ENCODE results near the gene SUSD1.

- TF ChIP-seq CTCF (IDR thresholded peaks at IDR 0.05) = no peak
- no peak for TF ChIP-seq POLR2AphosphoS5 (IDR thresholded peaks at IDR 0.05)
- TF ChIP-seq EP300 (IDR thresholded peaks at IDR 0.05) = no peak
- no peak for TF ChIP-seq POLR2A (IDR thresholded peaks at IDR 0.05)
Observed at GRCh38 chr9:112110777-112111113, 64.4 kb downstream of the SUSD1 start.

Measured in upper lobe of left lung (tissue), 4 donors.